ENCODE measurements around the gene PROKR2. TPM values are rescaled to one million over a fixed set of nuclear protein-coding genes. Genes with fewer than 3 reads are reported as not detected.

Gene PROKR2
- polyA plus RNA-seq, 1 donor (not counting 4 experiments of a cell fraction or from before 2014, with no cell fraction given): not detected

GRCh38 chr20:5309971-5310370, 6.8 kb downstream of the PROKR2 start:
- Histone ChIP-seq H2AFZ (ENCODE audit: control insufficient read depth, low read length) (no peak overlapping the region), H3K9me3 (ENCODE audit: control insufficient read depth, low read depth, low read length) (no peaks in the 10 kb centered on the region), H3K27ac (ENCODE audit: control insufficient read depth, insufficient read depth, low read length) (no peak overlapping the region), H3K79me2 (ENCODE audit: control insufficient read depth, insufficient read depth, low read length) (no peaks in the 10 kb centered on the region), H3K4me1 (ENCODE audit: control insufficient read depth, extremely low read depth, insufficient read depth, low read length) (no peaks in the 10 kb centered on the region), H3K4me3 (ENCODE audit: control insufficient read depth in 2 of 3, extremely low read depth in 1 of 3, insufficient read depth in 2 of 3, low read depth in 1 of 3, low read length in 3 of 3) (no peak overlapping the region), H3K27me3 (ENCODE audit: control insufficient read depth, extremely low read depth, insufficient read depth, low read length) (peaks cover 18% of the 10 kb centered on the region), H3K4me2 (ENCODE audit: control insufficient read depth, extremely low read depth, insufficient read depth, low read depth, low read length) (no peak overlapping the region), H4K20me1 (ENCODE audit: control insufficient read depth, extremely low read depth, insufficient read depth, low read length) (no peaks in the 10 kb centered on the region), H3K9ac (ENCODE audit: control insufficient read depth, extremely low read depth, insufficient read depth, low read length) (no peak overlapping the region), H3K9me1 (ENCODE audit: control insufficient read depth, extremely low read depth, insufficient read depth, low read length) (no peaks in the 10 kb centered on the region), H3K36me3 (ENCODE audit: control insufficient read depth in 2 of 2, extremely low read depth in 1 of 2, insufficient read depth in 2 of 2, low read length in 2 of 2) (no peaks in the 10 kb centered on the region)
- DNase-seq (ENCODE audit: low read depth, low spot score) (no peak), FAIRE-seq (no peak)
- dilution Hi-C loops (cut with MboI; ENCODE audit: extremely low pct_ligation_motif_present, low sequenced_read_pairs): no loop called here
- TF ChIP-seq CTCF (optimal IDR thresholded peaks at IDR 0.05 in 1 of 3, IDR thresholded peaks at IDR 0.05 in 1 of 3, conservative IDR thresholded peaks at IDR 0.05 in 1 of 3; ENCODE audit: extremely low read depth in 1 of 3, insufficient read depth in 2 of 3, low read length in 3 of 3): no peak
- TF ChIP-seq EZH2 (IDR thresholded peaks at IDR 0.05; ENCODE audit: low read length): no peak

- TF ChIP-seq CTCF (optimal IDR thresholded peaks at IDR 0.05 in 1 of 3, IDR thresholded peaks at IDR 0.05 in 1 of 3, conservative IDR thresholded peaks at IDR 0.05 in 1 of 3; ENCODE audit: extremely low read depth in 1 of 3, insufficient read depth in 2 of 3, low read length in 3 of 3) (no peak), EZH2 (IDR thresholded peaks at IDR 0.05; ENCODE audit: low read length) (no peak)
- Histone ChIP-seq H3K36me3 (ENCODE audit: control insufficient read depth in 2 of 2, extremely low read depth in 1 of 2, insufficient read depth in 2 of 2, low read length in 2 of 2) (no peaks in the 10 kb centered on the region), H3K4me2 (ENCODE audit: control insufficient read depth, extremely low read depth, insufficient read depth, low read depth, low read length) (no peak overlapping the region), H3K9ac (ENCODE audit: control insufficient read depth, extremely low read depth, insufficient read depth, low read length) (no peak overlapping the region), H3K9me1 (ENCODE audit: control insufficient read depth, extremely low read depth, insufficient read depth, low read length) (no peaks in the 10 kb centered on the region), H3K27me3 (ENCODE audit: control insufficient read depth, extremely low read depth, insufficient read depth, low read length) (peaks cover 4% of the 10 kb centered on the region), H2AFZ (ENCODE audit: control insufficient read depth, low read length) (no peak overlapping the region), H3K9me3 (ENCODE audit: control insufficient read depth, low read depth, low read length) (peaks cover 2% of the 10 kb centered on the region), H3K27ac (ENCODE audit: control insufficient read depth, insufficient read depth, low read length) (no peak overlapping the region), H3K79me2 (ENCODE audit: control insufficient read depth, insufficient read depth, low read length) (no peaks in the 10 kb centered on the region), H3K4me3 (ENCODE audit: control insufficient read depth in 2 of 3, extremely low read depth in 1 of 3, insufficient read depth in 2 of 3, low read depth in 1 of 3, low read length in 3 of 3) (no peak overlapping the region), H4K20me1 (ENCODE audit: control insufficient read depth, extremely low read depth, insufficient read depth, low read length) (no peaks in the 10 kb centered on the region), H3K4me1 (ENCODE audit: control insufficient read depth, extremely low read depth, insufficient read depth, low read length) (no peaks in the 10 kb centered on the region)
- dilution Hi-C loops (cut with MboI; ENCODE audit: extremely low pct_ligation_motif_present, low sequenced_read_pairs): no loop called here
- no peak for FAIRE-seq
- DNase-seq (ENCODE audit: low read depth, low spot score): no peak
Observed at GRCh38 chr20:5298811-5299210, 17.9 kb downstream of the PROKR2 start.
